ENCODE data around the gene BMP6. TPM values are rescaled to one million over a fixed set of nuclear protein-coding genes. Genes with fewer than 3 reads are reported as not detected.

The BMP6 gene
- polyA plus RNA-seq, 3 donors: not detected

GRCh38 chr6:7762760-7763159 lies 36.9 kb downstream of the BMP6 start:
- Mint-ChIP-seq H3K4me1 (no peaks in the 10 kb centered on the region), H3K4me3 (no peak overlapping the region), H3K36me3 (no peaks in the 10 kb centered on the region), H3K9me3 (peaks cover 0 to 2% (median 0%) of the 10 kb centered on the region in 7 donors), H3K27ac (no peak overlapping the region), H3K27me3 (ENCODE audit: low read depth in 3 of 3) (peaks cover 0 to 5% (median 2%) of the 10 kb centered on the region in 3 donors)
- Histone ChIP-seq H3K4me3 (replicated peaks in 1 of 3; ENCODE audit: low read depth in 2 of 3, low read length in 3 of 3) (no peak overlapping the region), H3K9ac (ENCODE audit: insufficient read depth, low read length, poor library complexity, severe bottlenecking) (no peak overlapping the region), H3K79me2 (ENCODE audit: insufficient read depth, low read length) (no peaks in the 10 kb centered on the region), H3K27me3 (ENCODE audit: control insufficient read depth in 2 of 2, insufficient read depth in 2 of 2, low read length in 2 of 2) (no peaks in the 10 kb centered on the region), H3K4me1 (ENCODE audit: control insufficient read depth in 1 of 2, insufficient read depth in 2 of 2, low read length in 2 of 2) (no peaks in the 10 kb centered on the region), H3K27ac (ENCODE audit: low read depth in 1 of 2, low read length in 2 of 2) (no peak overlapping the region), H3K36me3 (replicated peaks in 1 of 2; ENCODE audit: control insufficient read depth in 1 of 2, insufficient read depth in 2 of 2, low read length in 2 of 2) (no peaks in the 10 kb centered on the region), H3K4me2 (replicated peaks; ENCODE audit: extremely low read depth, low read length, poor library complexity, severe bottlenecking) (no peak overlapping the region), H4K20me1 (ENCODE audit: insufficient read depth, low read length) (no peaks in the 10 kb centered on the region), H2AFZ (ENCODE audit: insufficient read depth, low read depth, low read length, poor library complexity, severe bottlenecking) (no peak overlapping the region), H3K9me3 (replicated peaks in 1 of 2; ENCODE audit: control insufficient read depth in 1 of 2, insufficient read depth in 1 of 2, low read length in 2 of 2) (no peaks in the 10 kb centered on the region)
- no peak for TF ChIP-seq CTCF (IDR thresholded peaks at IDR 0.05)
- no peak for DNase-seq
- intact Hi-C loops (cut with micrococcal nuclease): no loop called here
- 99% methylated on average over 11 of the region's 12 CpGs for WGBS (ENCODE audit: insufficient coverage)

DNA sequence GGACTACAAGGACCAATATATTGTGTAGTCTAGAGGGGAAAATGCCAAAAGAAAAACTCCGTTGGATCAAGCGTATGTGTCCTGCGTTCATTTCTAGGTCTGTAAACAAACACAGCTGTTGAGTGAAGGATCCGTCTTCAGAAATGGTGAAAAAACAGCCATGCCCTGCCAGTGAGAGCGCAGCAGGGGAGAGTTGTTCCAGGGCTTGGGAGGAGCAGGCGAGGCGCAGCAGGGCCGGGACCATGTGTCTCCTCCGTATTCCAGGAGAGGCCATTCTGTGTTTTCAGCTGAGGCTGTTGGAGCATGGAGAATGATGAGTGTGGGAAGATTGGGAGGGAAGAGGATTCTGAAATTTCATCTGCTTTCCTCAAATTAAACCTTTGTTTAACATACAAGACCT lies 38.0 kb downstream of the BMP6 start:
- Mint-ChIP-seq H3K36me3 (no peaks in the 10 kb centered on the region), H3K4me1 (no peaks in the 10 kb centered on the region), H3K4me3 (no peak overlapping the region), H3K27me3 (ENCODE audit: low read depth in 3 of 3) (peaks cover 0 to 5% (median 2%) of the 10 kb centered on the region in 3 donors), H3K27ac (no peak overlapping the region), H3K9me3 (peaks cover 0 to 2% (median 0%) of the 10 kb centered on the region in 7 donors)
- no peaks in the 10 kb centered on the region for H3K9me3 ChIP-seq (replicated peaks in 1 of 2; ENCODE audit: control insufficient read depth in 1 of 2, insufficient read depth in 1 of 2, low read length in 2 of 2)
- no peak overlapping the region for H3K9ac ChIP-seq (ENCODE audit: insufficient read depth, low read length, poor library complexity, severe bottlenecking)
- DNase-seq: no peak
- H3K27me3 ChIP-seq (ENCODE audit: control insufficient read depth in 2 of 2, insufficient read depth in 2 of 2, low read length in 2 of 2): no peaks in the 10 kb centered on the region
- no peak overlapping the region for H3K27ac ChIP-seq (ENCODE audit: low read depth in 1 of 2, low read length in 2 of 2)
- intact Hi-C loops (cut with micrococcal nuclease): no loop called here
- H3K36me3 ChIP-seq (replicated peaks in 1 of 2; ENCODE audit: control insufficient read depth in 1 of 2, insufficient read depth in 2 of 2, low read length in 2 of 2): no peaks in the 10 kb centered on the region
- no peak overlapping the region for H3K4me3 ChIP-seq (replicated peaks in 1 of 3; ENCODE audit: low read depth in 2 of 3, low read length in 3 of 3)
- no peaks in the 10 kb centered on the region for H3K4me1 ChIP-seq (ENCODE audit: control insufficient read depth in 1 of 2, insufficient read depth in 2 of 2, low read length in 2 of 2)
- no peak overlapping the region for H2AFZ ChIP-seq (ENCODE audit: insufficient read depth, low read depth, low read length, poor library complexity, severe bottlenecking)
- H3K4me2 ChIP-seq (replicated peaks; ENCODE audit: extremely low read depth, low read length, poor library complexity, severe bottlenecking): no peak overlapping the region
- 81% methylated on average over 7 of the region's 9 CpGs for WGBS (ENCODE audit: insufficient coverage)
- TF ChIP-seq CTCF (IDR thresholded peaks at IDR 0.05): no peak
- H4K20me1 ChIP-seq (ENCODE audit: insufficient read depth, low read length): no peaks in the 10 kb centered on the region
- H3K79me2 ChIP-seq (ENCODE audit: insufficient read depth, low read length): no peaks in the 10 kb centered on the region

Data from CD14-positive monocyte (primary cell).